ENCODE results near the gene TGFB1.

DNA sequence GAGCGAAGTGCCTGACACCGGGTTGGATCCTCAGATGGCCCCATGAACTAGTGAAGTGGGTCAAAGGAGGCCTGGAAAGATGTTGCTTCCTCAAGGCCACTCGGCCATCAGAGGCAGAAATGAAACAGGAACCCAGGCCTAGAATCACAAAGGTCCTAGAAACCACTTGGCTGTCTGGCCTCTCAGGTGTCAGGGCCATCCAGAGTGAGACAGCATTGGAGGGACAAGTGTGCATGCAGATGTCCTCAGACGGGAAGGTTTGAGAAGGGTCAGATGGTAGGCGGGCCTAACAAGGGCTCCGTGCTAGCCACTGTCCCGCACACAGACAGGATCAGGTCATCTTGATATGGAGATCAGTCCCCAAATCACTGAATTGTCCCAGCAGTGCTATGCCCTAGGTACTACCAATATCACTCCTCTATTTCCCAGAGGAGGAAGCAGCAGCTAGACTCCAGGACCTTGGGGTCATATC, 29.5 kb downstream of the TGFB1 start:
- TF ChIP-seq CTCF (IDR thresholded peaks at IDR 0.05) (no peak), POLR2A (IDR thresholded peaks at IDR 0.05) (no peak)
